AG09309 (cell line): ENCODE data around the gene CENPA.
A peak's percentile ranks its signal among the peaks of the same experiment; 100 is the strongest.
"Not testable (repeated sequence)": the region's sequence is repeated elsewhere in the genome, so short reads cannot be mapped to it uniquely, and the experiment has no call there.

Source experiments
- DNase-seq: peaks from one replicate; pipeline ENCODE4 v3.0.0-alpha.2; 2010; ENCODE audit warnings: low read depth
- H3K4me3 ChIP-seq: 2 replicates; pipeline ENCODE4 v1.5.1; 2011; ENCODE audit warnings: mild to moderate bottlenecking, low read depth, low read length, moderate library complexity; ENCODE audit not compliant: control insufficient read depth
- TF ChIP-seq, protein P1 (sequence below): IDR thresholded peaks from 2 replicates; pipeline ENCODE4 v1.5.1; 2011; ENCODE audit warnings: mild to moderate bottlenecking, low read depth, low read length, inconsistent platforms; ENCODE audit not compliant: insufficient read depth, control insufficient read depth; ENCODE audit errors: missing control alignments

CENPA gene

DNA sequence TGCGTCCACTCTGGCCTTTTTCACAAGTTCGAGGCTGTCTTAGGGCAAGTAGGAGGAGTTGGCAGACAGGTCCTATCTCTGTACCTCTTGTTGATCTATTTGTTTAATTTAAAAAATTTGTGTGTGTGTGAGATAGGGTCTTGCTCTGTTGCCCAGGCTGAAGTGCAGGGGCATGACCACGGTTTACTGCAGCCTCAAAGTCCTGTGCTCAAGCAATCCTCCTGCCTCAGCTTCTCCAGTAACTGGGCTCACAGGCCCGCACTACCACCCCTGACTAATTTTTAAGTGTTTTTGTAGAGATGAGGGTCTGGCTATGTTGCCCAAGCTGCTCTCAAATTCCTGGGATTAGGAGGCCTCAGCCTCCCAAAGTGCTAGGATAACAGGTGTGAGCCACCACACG lies 26.0 kb upstream of the CENPA start:
- no peak overlapping the region for H3K4me3 ChIP-seq
- no peak for DNase-seq
- TF ChIP-seq, protein P1, sequence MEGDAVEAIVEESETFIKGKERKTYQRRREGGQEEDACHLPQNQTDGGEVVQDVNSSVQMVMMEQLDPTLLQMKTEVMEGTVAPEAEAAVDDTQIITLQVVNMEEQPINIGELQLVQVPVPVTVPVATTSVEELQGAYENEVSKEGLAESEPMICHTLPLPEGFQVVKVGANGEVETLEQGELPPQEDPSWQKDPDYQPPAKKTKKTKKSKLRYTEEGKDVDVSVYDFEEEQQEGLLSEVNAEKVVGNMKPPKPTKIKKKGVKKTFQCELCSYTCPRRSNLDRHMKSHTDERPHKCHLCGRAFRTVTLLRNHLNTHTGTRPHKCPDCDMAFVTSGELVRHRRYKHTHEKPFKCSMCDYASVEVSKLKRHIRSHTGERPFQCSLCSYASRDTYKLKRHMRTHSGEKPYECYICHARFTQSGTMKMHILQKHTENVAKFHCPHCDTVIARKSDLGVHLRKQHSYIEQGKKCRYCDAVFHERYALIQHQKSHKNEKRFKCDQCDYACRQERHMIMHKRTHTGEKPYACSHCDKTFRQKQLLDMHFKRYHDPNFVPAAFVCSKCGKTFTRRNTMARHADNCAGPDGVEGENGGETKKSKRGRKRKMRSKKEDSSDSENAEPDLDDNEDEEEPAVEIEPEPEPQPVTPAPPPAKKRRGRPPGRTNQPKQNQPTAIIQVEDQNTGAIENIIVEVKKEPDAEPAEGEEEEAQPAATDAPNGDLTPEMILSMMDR = no peak

DNA sequence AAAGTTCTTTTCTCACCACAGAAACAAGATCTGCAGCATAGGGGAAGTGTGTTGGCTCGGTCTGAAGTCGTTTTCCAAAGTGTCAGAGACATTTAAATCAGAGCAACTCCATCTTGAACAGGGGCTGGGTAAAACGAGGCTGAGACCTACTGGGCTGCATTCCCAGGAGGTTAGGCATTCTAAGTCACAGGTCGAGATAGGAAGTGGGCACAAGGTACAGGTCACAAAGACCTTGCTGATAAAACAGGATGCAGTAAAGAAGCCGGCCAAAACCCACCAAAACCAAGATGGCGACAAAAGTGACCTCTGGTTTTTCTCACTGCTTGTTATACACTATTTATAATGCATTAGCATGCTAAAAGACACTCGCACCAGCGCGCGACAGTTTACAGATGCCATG lies 24.9 kb upstream of the CENPA start:
- DNase-seq, H3K4me3 ChIP-seq: not testable (repeated sequence)

DNA sequence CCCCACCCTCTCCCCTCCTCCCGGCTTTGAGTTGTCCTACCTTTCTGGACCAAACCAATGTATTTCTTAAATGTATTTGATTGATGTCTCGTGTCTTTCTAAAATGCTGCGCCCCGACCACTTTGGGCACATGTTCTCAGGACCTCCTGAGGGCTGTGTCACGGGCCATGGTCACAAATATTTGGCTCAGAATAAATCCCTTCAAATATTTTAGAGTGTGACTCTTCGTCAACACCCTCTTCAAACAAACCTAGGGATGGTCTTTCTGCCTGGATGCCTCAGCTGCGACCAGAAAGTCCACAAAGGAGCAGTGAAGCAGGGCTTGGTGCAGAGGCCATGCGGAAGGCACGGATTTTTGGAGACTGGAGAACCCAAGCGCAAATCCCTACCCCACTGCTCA lies 22.8 kb upstream of the CENPA start:
- DNase-seq = no peak
- no peak overlapping the region for H3K4me3 ChIP-seq
- TF ChIP-seq, protein P1 = no peak

DNA sequence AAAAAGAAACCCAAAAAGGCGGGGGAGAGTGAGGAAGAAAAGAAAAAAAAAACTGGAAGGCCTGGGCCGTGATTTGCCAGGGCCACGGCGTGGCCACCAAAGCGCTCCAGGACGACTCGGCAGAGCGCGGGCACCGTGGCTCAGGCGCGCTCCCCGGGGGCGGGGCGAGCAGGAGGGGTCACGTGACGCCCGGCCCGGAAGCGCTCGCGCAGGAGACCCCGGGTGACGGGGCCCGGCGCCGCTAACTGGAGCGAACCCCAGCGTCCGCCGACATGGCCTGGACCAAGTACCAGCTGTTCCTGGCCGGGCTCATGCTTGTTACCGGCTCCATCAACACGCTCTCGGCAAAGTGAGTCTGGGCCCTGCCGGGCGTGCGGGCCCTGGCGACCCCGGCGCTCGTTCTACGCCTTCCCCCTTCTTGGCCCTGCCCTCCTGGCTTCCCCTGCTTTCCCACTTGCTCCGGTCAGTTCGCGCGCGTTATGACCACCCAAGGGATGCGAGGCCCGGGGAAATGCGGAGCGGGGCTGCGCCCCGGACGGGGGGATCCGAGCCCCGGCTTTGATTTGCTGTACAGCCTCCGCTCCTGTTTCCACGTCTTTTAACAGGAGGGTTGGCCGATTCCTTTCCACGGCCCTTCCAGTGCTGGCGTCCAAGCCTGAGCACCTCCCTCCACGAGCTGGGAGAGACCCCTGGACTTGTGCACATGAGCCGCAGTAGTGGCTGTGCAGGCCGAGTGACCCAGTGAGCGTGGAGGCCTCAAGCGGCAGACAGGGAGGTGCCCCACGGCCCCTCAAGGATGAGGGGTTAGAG lies 21.6 kb upstream of the CENPA start, which contains the start of gene SLC35F6:
SLC35F6 (plus strand) TSS at position 207 of the 810 bp plus-strand sequence; CDS start at position 273, 66 bp downstream.
- H3K4me3 ChIP-seq = peak within 1 kb of the TSS; percentile 88
- TF ChIP-seq, protein P1 = no peak
- no peak for DNase-seq

DNA sequence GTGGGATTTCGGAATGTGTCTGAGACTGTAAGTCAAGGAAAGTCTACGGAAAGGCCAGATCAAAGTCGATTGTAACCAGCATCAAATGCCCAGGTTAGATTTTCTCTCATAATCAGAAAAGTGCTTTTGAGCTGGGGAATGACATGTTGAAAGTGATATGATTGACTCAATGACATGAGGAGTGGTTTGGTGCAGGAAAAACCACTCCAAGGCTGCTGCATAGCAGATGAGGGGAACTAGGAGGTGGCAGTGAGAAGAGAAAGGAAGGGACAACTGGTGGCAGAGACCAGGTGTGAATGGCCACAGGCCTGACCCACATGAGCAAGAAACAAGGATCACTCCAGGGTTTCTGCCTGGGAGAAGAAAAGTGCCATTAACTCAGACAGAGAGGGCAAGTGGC lies 20.9 kb upstream of the CENPA start:
- TF ChIP-seq, protein P1 = no peak
- peak overlapping the region; percentile 88 for H3K4me3 ChIP-seq
- no peak for DNase-seq

DNA sequence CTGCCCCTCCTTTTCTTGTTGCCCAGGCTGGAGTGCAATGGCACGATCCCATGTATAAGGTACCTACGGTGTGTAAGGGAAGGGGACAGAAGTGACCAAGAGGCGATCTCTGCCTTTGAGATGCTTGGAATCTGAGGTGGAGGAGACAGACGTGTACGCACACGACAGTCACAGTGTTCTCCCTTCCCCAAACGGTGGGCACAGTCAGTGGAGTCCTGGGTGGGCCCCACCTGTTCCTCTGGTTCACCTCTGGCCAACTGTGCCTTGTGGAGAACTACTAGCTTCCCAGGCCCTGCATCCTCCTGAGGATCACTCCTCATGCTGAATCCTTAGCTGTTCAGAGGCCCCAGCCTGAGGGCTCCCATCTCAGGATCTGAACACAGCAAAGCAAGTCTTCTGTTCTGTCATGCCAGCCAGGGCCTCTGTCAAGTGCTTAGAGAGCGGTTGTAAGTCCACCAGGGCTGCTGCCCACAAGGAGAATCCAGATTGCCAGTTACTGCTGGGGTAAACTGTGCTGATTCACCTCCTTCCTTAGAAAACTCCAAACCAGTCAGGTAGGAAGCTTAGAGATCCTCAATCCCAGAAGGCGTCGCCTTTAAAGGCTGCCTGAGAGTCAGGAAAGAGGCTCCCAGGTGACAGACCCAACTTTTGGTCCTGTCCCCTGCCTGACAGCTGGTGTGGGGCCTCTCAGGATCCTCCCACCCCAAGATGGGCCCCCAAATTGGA lies 20.2 kb upstream of the CENPA start:
- H3K4me3 ChIP-seq = peak overlapping the region; percentile 88
- TF ChIP-seq, protein P1 = no peak
- no peak for DNase-seq

DNA sequence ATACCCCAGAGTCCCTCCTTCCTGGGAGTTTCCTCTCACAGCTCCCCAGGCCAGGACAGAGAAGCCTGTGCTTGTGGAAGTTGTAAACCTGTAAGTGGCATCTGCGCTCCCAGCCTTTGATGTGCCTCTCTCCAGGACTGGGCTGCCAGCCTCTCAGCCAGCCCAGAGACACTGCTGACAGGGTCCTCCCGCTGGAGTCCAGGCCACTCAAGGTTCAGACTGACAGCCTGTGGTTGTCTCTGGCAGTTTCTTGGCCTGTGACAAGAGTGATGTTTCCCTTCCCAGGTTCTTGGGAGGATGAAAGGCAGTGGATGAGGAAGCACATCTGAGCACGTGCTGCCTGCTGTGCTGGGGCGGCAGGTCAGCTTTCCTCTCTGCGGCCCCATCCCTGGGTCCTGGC lies 18.7 kb upstream of the CENPA start:
- TF ChIP-seq, protein P1 = no peak
- H3K4me3 ChIP-seq = no peak overlapping the region

More for the DNA sequence above, 18.7 kb upstream of the CENPA start:
- no peak for DNase-seq
